Measurements from ENCODE around the gene SIRT2.
"Not testable (repeated sequence)": the region's sequence is repeated elsewhere in the genome, so short reads cannot be mapped to it uniquely, and the experiment has no call there.

Gene SIRT2

DNA sequence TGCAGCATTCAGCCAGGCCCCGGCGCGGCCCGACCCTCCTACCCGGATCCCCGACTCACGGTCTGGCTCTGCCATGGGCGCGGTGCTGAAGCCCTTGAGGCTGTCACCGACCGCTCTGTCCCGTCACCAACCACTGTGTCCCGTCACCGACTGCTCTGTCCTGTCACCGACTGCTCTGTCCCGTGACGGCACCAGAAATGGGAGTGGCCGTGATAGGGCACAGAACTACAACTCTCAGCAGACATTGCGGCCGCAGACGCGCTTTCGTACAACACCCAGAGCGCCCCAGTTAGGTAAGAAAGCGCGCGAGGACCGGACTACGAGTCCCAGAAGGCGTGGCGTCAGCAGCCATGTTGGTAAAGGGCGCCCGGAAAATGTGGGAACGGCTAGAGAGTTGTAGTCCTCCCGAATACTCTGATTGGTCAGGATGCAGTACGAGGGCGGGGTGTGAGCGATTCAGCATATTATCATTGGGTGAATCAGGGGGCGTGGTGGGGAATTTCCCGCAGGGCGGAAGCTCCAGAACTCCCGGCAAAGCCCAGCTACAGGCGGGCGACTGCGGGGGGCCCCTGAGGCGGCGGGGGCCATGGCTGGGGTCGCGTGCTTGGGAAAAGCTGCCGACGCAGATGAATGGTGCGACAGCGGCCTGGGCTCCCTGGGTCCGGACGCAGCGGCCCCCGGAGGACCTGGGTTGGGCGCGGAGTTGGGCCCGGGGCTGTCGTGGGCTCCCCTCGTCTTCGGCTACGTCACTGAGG is at the start of gene SIRT2, which contains the start of gene NFKBIB:
SIRT2 (minus strand) TSS at position 172 of the 755 bp plus-strand sequence; CDS start at position 75, 97 bp downstream.
NFKBIB (plus strand) TSS at position 523 of the 755 bp plus-strand sequence; CDS start at position 587, 64 bp downstream.
- peak; percentile 100 for DNase-seq

GRCh38 chr19:38946229-38947010 is 47.0 kb upstream of the SIRT2 start:
- no peak for DNase-seq

DNA sequence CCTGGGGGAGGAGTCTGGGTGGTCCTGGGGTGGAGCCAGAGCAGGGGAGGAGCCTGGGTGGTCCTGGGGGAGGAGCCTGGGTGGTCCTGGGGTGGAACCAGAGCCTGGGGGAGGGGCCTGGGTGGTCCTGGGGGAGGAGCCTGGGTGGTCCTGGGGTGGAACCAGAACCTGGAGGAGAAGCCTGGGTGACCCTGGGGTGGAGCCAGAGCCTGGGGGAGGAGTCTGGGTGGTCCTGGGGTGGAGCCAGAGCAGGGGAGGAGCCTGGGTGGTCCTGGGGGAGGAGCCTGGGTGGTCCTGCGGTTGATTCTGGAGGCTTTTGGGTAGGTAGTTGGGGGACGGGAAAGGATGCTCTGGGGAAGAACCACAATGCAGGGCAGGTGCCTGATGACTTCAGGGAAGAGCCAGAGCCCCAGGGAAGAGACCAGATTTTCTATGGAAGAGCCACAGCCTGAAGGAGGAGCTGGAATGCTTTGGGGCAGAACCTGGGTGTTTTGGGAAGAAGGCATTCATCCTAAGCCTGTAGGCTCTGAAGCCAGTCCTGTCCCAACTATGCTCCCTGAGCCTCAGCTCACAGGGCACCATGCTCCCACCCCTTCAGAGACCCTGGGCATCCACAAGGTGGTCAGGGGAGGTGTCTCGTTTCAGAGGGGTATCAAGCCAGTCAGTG is 46.3 kb upstream of the SIRT2 start:
- DNase-seq: no peak

DNA sequence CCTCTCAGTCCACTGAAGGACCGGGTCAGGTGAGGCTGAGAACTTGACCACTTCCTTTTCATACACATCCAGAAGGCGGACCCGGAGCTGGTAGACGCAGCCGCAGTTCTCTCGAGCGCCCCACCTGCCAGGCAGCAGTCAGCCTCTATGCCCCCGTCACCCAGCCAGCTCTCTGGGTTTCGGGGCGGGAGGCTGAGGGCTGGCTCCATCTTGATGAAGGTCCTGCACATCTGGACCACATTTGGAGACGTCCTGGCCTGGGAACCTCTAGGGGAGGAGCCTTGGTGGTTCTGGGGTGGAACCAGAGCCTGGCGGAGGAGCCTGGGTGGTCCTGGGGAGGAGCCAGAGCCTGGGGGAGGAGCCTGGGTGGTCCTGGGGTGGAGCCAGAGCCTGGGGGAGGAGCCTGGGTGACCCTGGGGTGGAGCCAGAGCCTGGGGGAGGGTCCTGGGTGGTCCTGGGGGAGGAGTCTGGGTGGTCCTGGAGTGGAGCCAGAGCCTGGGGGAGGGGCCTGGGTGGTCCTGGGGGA is 45.6 kb upstream of the SIRT2 start:
- DNase-seq: no peak

DNA sequence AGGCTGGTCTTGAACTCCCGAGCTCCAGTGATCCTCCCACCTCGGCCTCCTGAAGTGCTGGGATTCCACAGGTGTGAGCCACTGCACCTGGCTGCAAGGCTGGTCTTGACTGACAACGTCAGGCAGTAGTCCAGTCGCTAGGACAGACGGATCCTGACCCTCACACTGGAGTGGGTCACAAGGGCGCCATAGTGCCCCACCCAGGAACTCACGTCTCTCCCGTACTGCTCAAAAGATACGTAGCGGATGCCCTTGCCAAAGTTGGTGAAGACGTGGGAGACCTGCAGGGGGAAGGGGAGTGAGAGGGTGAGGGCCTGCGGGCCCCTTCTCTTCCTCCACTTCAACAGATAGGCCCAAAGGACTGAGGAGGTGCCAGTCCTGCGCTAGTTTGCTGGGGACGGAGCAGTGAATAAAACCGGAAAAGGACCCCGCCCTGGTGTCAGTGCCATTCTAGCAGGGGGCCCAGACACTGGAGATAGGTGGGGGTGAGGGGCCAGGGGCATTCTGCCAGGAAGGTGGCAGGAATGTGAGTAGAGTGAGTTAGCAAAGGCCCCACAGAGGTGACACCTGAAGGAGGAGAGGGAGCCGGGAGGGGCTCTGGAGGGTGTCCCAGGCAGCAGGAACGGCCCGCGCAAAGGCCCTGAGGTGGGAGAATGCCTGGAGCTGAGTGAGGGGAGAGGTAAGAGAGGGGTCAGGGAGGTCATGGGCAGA is 43.2 kb upstream of the SIRT2 start:
- DNase-seq: no peak

DNA sequence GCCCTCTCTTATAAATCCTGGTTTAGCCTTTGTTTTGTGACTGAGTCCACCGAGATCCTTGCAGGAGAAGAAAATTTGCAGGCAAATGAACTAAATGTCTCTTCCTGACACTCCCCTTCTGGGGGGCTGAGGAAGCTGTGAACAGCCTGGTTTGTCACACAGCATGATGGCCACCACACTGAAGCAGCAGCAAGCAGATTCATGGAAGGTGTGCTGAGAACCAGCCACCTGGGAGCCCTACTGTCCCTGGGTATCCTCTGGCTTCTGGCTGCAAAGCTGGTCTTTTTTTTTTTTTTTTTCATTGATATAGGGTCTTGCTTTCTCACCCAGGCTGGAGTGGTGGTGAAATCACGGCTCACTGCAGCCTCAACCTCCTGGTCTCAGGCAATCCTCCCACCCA is 42.6 kb upstream of the SIRT2 start:
- DNase-seq: no peak

DNA sequence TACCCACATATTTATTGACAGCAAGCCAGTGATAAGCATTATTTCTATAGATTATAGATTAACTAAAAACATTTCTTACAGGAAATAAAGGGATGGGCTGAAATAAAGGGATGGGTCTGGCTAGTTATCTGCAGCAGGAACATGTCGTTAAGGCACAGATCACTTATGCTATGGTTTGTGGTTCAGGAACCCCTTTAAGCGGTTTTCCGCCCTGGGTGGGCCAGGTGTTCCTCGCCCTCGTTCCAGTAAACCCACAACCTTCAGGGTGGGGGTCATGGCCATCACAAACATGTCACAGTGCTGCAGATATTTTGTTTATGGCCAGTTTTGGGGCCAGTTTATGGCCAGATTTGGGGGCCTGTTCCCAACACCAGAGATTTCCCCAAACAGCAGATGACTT is 42.0 kb upstream of the SIRT2 start:
- DNase-seq: not testable (repeated sequence)

DNA sequence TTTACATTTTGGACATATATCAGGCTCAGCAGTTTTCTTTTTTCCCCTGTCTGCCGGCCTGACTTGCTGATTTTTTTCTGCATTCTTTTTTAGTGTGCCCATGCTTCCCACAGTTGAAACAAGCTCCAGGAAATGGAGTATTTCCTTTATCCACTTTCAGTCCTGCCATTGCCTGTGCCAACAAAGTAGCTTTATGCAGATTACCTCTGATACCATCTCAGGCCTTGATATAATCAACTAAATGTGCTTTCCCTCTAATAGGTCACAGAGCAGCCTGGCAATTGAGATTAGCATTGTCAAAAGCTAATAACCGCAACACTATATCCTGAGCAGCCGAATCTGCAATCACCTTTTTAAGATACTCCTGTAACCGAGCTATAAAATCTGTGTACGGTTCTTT is 40.5 kb upstream of the SIRT2 start:
- DNase-seq: no peak

DNA sequence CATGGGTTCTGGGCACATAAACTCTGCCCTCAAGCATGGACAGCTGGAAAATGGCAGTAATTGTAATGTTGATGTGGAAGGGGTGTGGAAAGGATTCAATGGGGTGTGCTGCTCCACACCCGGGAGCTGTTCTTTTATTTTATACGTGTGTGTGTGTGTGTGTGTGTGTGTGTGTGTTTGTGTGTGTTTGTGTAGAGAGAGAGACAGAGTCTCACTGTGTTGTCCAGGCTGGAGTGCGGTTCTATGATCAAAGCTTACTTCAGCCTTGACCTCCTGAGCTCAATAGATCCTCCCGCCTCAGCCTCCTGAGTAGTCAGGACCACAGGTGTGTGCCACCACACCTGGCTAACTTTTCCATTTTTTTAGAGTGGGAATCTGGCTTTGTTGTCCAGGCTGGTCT is 34.1 kb upstream of the SIRT2 start:
- no peak for DNase-seq

GRCh38 chr19:38932425-38933179 is 33.2 kb upstream of the SIRT2 start:
- peak; percentile 49 for DNase-seq

DNA sequence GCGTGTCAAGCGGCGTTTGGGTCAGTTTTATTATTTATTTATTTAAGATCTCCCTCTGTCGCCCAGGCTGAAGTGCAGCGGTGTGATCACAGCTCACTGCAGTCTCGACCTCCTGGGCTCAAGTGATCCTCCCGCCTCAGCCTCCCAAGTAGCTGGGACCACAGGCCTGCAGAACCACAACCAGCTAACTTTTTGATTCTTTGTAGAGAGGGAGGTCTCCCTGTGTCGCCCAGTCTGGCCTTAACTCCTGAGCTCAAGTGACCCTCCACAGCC is 32.0 kb upstream of the SIRT2 start:
- no peak for DNase-seq

DNA sequence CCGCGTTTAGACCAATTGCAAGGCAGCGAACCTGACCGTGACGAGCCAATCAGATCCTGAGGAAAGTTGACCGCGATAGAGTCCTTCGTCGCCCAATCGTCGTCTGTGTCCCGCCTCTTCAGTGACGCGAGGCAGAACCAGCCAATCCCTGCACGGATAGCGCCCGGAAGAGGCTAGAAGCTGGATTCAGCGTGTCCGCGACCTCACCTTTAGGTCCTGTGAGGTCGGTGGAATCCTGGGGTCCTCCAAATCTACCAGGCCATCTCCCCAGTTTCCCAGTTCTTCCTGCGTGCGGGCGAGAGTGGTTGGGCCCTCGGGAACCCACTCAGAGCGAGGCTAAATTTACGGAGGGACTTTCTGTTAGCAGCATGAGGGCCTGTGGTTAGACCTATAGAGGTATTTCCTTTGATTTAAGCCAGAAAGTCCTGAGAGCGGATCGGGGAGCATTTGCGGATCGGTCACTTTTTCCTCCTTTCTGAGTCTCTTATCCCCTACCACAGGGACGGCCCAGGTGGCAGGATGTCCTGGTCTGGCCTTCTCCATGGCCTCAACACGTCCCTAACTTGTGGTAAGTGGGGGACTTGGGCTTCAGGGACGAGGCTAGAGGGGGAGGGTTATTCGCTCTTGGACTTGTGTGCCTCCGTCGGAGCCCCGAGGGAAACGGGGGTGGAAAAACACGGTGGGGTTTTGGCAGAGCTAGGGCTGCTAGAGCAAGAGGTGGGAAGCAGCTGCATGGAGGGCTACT is 31.5 kb upstream of the SIRT2 start, which contains the start of gene MRPS12:
MRPS12 (plus strand) TSS at position 169 of the 745 bp plus-strand sequence; CDS start at position 520, 351 bp downstream.
- DNase-seq: peak; percentile 99

DNA sequence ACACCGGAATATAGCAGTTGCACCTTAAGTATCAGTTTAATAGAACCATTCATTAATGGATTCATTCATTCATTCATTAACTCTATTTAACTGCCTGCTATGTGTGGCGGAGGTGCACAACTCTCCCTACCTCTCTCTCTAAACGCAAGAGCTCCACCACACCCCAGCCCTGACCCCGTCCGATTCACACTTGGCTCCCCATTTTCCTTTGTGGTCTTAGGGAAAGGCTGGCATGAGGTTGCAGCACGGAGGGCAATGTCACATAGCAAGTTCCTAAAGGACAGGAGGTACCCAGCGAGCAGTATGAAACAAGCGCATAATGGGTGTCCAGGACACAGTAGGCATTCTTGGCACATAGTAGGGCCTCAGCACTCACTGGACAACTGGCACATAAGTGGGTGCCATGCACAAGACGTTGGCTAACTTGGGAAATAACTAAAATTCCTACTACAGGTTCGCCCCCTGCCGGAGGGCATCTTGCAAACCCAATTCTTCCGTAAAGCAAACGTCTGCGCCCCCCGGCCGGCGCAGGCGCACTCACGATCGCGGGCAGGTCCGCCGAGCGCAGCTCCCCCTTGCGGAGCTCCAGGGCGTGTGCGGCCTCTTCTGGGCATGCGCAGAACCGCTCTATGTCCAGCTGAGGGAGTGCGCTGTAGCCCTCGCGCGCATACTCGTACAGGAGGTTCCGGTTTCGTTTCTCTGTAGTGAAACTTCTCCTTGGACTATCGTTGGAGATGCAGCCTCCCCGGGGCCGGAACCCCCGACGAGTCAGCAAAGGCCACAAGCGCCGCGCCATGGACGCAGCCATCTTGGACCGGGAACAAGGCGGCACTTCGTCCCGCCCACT is 30.7 kb upstream of the SIRT2 start, which contains the start of gene SARS2:
SARS2 (minus strand) TSS at position 835 of the 847 bp plus-strand sequence; CDS start at position 808, 27 bp downstream.
- peak; percentile 90 for DNase-seq

DNA sequence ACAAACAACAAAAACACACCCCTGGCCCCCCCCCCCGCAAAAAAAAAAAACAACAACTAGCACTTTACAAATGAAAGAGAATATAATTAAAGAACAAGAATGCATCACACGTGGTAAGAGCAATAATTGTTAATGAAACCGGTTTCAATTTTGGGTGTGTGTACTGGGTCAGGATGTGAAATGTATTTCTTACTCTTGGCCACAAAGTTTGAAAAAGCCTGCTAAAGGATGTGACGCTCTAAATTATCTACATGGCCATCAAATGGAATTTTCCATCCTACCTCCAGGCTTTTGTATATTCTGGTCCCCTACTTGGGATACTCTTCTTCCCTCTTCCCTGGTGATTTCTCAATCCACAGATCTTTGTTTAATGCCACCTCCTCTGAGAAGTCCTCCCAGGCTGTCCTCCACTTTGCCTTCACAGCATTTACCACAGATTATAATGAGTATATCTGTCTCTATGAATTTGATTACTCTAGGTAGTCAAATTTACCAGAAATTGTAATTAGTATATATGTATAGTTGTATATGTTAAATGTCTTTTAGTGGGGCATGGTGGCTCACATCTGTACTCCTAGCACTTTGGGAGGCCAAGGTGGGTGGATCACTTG is 29.1 kb upstream of the SIRT2 start:
- no peak for DNase-seq

GRCh38 chr19:38924388-38924787 is 25.0 kb upstream of the SIRT2 start:
- no peak for DNase-seq

- DNase-seq: no peak
Observed at GRCh38 chr19:38922482-38922881, 23.1 kb upstream of the SIRT2 start.

DNA sequence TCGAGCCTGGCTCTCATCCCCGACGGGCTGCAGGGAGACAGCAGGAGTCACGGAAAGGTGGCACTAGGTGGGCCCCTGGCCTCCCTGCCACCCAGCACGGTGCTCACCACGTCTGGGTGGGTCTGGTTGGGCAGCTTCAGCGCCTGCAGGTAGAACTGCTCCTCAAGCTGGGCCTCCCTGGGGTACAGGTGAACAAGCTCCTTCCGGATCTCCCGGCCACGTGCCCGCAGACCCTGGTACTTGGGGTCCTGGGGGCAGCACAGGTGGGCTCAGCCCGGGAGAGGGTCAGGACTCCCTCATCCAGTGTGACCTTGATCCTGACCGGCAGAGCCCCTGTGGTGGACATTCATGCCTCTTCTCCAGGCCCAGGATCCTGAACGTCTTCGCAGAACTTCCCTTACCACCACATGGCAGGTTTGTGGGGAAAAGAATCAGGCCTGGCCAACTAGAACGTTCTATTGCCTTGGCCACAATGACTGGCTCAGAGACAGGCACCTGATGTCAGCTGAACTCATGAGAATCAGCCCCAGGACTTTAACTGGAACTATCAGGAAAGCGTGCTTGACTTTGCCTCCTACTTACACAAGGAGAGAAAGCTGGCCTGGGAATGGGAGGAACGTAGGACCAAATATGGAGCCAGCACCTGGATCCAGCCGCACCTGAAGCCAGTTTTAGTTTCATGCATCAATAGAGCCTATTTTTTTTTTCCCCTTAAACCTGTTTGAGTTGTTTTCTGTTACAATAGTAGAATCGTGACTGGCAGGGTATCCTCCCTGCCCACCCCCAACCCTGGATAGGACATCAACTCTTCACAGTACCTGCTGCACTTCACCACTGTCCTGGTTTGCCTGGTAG is 22.2 kb upstream of the SIRT2 start:
- no peak for DNase-seq

DNA sequence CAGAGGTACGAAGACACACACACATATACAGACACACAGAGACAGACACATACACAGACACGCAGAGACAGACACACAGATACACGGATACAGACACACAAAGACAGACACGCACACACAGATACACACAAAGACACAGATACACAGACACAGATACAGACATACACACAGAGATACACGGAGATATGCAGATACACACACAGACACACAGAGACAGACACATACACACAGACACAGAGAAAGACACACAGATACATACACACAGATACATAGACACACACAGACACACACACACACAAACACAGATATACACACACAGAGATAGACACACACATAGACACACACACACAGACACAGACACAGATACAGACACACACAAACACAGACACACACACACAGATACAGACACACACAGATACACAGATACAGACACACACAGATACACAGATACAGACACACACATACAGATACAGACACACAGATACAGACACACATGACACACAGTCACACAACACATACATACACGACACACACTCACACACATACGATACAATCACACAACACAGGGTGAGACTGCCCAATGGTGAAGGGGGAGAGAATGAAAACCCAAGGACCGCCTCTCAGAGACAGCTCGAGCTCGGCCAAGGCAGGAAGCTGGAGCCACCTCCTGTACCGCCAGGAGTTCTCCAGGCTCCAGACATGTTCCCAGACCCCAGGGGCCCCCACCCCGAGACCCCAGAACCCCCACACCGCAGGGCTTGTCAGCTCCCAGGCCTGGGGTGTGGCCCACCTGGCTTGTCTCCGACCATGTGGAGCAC is 21.4 kb upstream of the SIRT2 start:
- DNase-seq: no peak
